ENCODE results near the gene FKBP5.

DNA sequence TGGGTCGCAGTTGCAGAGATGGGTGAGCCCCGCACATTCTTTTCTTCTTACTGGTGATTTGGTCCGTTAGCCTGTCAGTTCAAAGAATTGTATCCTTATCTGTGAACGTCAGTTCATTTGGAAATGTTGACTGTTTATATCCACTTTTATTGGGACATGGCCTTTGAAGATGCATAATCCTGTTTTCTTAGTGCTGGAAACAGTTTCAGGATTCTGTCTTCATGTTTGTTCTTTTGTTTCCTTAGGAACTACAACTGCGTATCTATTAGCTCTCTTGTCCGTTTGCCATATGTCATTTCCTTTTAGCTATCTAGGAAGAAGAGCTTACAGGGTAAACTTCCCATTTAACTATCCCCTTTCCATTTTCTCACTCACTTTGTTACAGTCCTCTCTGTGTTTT, 141.0 kb downstream of the FKBP5 start:
- no peak for TF ChIP-seq CTCF (IDR thresholded peaks at IDR 0.05; ENCODE audit: extremely low read depth in 1 of 2, insufficient read depth in 1 of 2, low read depth in 1 of 2, low read length in 2 of 2)
- TF ChIP-seq POLR2A (IDR thresholded peaks at IDR 0.05; ENCODE audit: low read depth, low read length), result no peak
- TF ChIP-seq, protein P1, sequence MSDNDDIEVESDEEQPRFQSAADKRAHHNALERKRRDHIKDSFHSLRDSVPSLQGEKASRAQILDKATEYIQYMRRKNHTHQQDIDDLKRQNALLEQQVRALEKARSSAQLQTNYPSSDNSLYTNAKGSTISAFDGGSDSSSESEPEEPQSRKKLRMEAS (IDR thresholded peaks at IDR 0.05; ENCODE audit: insufficient read depth, insufficient read length), result no peak
- no peak for TF ChIP-seq POLR2AphosphoS5 (IDR thresholded peaks at IDR 0.05; ENCODE audit: insufficient read depth, low read depth, low read length)
- TF ChIP-seq JUN (IDR thresholded peaks at IDR 0.05; ENCODE audit: borderline replicate concordance, insufficient read depth, insufficient read length, low read depth), result no peak
- TF ChIP-seq EZH2 (IDR thresholded peaks at IDR 0.05; ENCODE audit: borderline replicate concordance, low read depth, low read length, severe bottlenecking), result no peak
- no peak for TF ChIP-seq MYC (IDR thresholded peaks at IDR 0.05; ENCODE audit: low read depth, low read length)
- TF ChIP-seq GATA2 (IDR thresholded peaks at IDR 0.05; ENCODE audit: insufficient read depth, insufficient read length, low read depth, low read length), result no peak
